ENCODE data around the gene KANK4.

- TF ChIP-seq NFRKB (IDR thresholded peaks at IDR 0.05) (no peak), ZNF384 (IDR thresholded peaks at IDR 0.05) (no peak)
These were observed 27.7 kb upstream of the KANK4 start for GRCh38 chr1:62346886-62347285.

Data from HEK293T (cell line).